HG02759 (cell line): ENCODE measurements around the gene SHISAL2A.

Source experiments
- ATAC-seq: cut with Tn5 transposase; IDR thresholded peaks from one replicate; pipeline ENCODE4 v1.9.1; 2021; ENCODE audit warnings: mild to moderate bottlenecking, moderate library complexity; ENCODE audit not compliant: unreplicated experiment

Gene SHISAL2A

GRCh38 chr1:52658795-52659194 lies 25.8 kb downstream of the SHISAL2A start:
- ATAC-seq = peak; percentile 13

GRCh38 chr1:52659356-52659755 lies 26.4 kb downstream of the SHISAL2A start:
- ATAC-seq = peak; percentile 54

- ATAC-seq = no peak
Observed at GRCh38 chr1:52659851-52660596, 27.1 kb downstream of the SHISAL2A start.

GRCh38 chr1:52660807-52661206 lies 27.8 kb downstream of the SHISAL2A start:
- no peak for ATAC-seq

GRCh38 chr1:52662645-52663313 lies 29.8 kb downstream of the SHISAL2A start:
- no peak for ATAC-seq

- ATAC-seq = no peak
Observed at GRCh38 chr1:52663716-52664115, 30.7 kb downstream of the SHISAL2A start.

GRCh38 chr1:52665006-52665941 lies 32.3 kb downstream of the SHISAL2A start:
- ATAC-seq = no peak

- ATAC-seq = no peak
Observed at GRCh38 chr1:52667290-52667689, 34.3 kb downstream of the SHISAL2A start.

- no peak for ATAC-seq
Observed at GRCh38 chr1:52667984-52668383, 35.0 kb downstream of the SHISAL2A start.

- ATAC-seq = no peak
Observed at GRCh38 chr1:52668711-52669110, 35.7 kb downstream of the SHISAL2A start.

- no peak for ATAC-seq
Observed at GRCh38 chr1:52669696-52670095, 36.7 kb downstream of the SHISAL2A start.

GRCh38 chr1:52670604-52671003 lies 37.6 kb downstream of the SHISAL2A start:
- ATAC-seq = no peak

- no peak for ATAC-seq
Observed at GRCh38 chr1:52672946-52673345, 40.0 kb downstream of the SHISAL2A start.

- ATAC-seq = no peak
Observed at GRCh38 chr1:52673513-52673912, 40.5 kb downstream of the SHISAL2A start.

GRCh38 chr1:52674497-52675384 lies 41.8 kb downstream of the SHISAL2A start:
- no peak for ATAC-seq

GRCh38 chr1:52676249-52676903 lies 43.4 kb downstream of the SHISAL2A start:
- no peak for ATAC-seq

- no peak for ATAC-seq
Observed at GRCh38 chr1:52677076-52677806, 44.3 kb downstream of the SHISAL2A start.

- ATAC-seq = no peak
Observed at GRCh38 chr1:52679048-52679447, 46.1 kb downstream of the SHISAL2A start.

GRCh38 chr1:52679498-52679897 lies 46.5 kb downstream of the SHISAL2A start:
- ATAC-seq = no peak
